Measurements from ENCODE around the gene METTL8.
A peak's percentile ranks its signal among the peaks of the same experiment; 100 is the strongest.

Gene METTL8

DNA sequence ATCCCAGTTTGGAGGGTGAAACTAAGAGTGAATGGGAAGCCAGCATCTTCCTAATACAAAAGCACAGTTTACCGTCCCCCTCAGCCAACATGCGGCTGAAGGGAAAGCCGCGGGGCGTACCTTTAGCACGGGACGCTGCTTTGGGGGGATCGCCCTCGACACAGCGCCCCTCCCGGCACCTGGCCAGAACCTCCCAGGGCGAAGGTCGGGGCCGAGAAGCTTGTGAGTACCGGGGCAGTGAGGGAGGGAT is at the start of gene METTL8:
TSS of gene METTL8 (minus strand) at position 228 of the 250 bp plus-strand sequence. CDS start 41,805 bp downstream, outside the sequence.
- DNase-seq (ENCODE audit: low spot score): no peak

GRCh38 chr2:171482877-171483276 is 49.1 kb upstream of the METTL8 start:
- DNase-seq (ENCODE audit: low spot score): no peak

DNA sequence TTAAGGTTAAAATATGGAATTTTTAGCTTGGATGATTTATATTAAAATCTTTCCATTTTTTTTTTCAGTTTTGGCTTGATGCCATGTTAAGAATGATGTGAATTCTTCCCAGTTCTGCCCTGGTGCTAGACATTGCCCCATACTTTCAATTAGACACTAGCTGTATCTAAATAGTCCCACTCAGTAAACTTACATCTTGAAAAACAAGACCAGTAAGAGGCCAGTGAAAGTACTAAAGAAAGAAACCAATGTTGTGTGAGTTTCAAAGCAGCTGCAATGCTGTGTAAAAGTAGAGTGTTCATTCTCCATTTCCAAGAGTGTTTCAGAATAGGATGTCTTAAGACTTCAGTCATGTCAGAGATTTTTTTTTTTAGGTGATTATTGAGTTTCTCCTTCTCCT is 48.5 kb upstream of the METTL8 start:
- DNase-seq (ENCODE audit: low spot score): no peak

GRCh38 chr2:171480908-171481307 is 47.1 kb upstream of the METTL8 start:
- DNase-seq (ENCODE audit: low spot score): no peak

GRCh38 chr2:171479154-171479814 is 45.5 kb upstream of the METTL8 start:
- peak; percentile 52 for DNase-seq (ENCODE audit: low spot score)

DNA sequence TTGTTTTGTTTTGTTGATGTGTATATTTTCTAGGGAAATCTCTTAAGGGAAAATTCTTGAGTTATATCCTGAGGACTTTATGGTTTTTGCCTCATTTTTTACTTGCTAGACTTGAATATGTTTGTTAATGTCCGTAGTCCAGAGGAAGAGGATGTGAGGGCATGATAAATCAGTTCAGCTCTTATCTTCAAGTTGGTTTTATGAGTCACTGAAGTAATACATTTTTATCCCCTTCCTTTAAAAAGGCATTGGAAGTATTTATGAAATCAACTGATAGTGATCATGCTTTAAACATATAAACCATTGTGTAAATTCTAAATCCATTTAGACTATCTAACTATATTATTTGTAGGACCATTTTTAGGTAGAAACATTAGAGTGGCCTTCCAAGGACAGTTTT is 44.6 kb upstream of the METTL8 start:
- no peak for DNase-seq (ENCODE audit: low spot score)

DNA sequence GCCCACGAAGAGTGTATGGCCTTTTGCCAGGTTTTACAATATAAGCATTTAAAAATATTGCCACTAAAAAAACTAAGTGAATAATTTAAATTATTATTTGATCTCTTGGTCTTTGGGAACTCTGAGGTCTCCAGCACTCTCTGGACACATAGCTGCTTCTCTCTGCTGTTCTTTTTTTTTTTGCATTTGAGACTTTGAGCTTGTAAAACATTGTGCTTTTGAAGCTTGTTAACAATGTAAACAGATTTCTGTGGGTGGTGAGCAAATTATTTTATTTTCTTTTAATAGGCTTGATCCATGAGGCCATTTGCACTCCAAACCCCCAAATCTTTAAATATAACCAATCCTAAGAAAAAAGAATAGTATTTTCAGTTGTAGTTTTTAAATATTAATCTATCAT is 42.2 kb upstream of the METTL8 start:
- no peak for DNase-seq (ENCODE audit: low spot score)

- no peak for DNase-seq (ENCODE audit: low spot score)
These were observed 36.3 kb upstream of the METTL8 start for GRCh38 chr2:171470129-171470528.

- DNase-seq (ENCODE audit: low spot score): no peak
These were observed 35.4 kb upstream of the METTL8 start for GRCh38 chr2:171469176-171469575.

DNA sequence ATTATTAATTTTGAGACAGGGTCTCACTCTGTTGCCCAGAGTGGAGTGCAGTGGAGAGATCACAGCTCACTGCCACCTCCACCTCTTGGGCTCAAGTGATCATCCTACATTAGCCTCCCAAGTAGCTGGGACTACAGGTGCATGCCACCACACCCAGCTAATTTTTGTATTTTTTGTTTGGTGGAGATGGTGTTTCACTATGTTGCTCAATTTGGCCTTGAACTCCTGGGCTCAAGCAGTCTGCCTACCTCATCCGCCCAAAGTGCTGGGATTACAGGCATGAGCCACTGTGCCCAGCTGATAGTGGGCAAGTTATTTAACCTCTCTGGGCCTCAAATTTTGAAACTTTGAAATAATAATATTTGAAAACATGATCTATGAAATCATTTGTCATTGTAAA is 26.7 kb upstream of the METTL8 start:
- DNase-seq (ENCODE audit: low spot score): no peak

DNA sequence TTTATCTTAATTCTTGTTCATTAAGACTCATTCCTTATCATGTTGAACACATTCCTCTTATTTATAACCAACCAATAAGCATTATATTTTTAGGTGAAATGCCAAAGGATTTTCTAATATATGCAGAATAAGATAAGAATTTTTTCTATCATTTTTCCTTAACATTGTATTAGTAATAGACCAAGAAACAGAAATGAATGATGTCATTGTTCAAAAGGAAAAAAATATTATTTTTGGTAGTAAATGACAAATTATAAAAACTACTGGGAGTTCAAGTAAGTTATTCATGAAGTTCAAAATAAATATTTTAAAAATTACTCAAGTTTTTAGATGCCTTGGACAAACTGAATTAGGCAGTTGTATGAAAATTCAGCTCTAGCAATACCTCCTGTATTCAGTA is 25.7 kb upstream of the METTL8 start:
- no peak for DNase-seq (ENCODE audit: low spot score)

- no peak for DNase-seq (ENCODE audit: low spot score)
These were observed 19.0 kb upstream of the METTL8 start for GRCh38 chr2:171452773-171453172.

DNA sequence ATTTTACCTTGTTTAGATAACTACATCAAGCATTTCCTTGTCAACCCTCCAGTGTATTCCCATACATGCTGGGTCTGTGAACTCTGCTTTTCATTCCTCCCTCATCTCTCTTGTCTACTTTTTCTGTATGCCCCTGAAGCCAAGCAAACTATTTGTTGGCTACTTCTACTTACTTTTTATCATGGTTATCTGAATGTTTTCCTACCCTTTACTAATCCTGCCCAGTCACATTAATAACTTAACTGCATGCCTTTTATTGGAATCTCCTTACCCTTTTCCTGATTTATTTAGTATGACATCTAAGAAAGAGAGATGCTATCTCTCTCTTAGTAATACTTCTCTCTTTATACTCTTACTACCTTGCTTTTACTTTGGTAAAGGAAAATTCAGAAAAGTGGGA is 17.3 kb upstream of the METTL8 start:
- DNase-seq (ENCODE audit: low spot score): no peak

DNA sequence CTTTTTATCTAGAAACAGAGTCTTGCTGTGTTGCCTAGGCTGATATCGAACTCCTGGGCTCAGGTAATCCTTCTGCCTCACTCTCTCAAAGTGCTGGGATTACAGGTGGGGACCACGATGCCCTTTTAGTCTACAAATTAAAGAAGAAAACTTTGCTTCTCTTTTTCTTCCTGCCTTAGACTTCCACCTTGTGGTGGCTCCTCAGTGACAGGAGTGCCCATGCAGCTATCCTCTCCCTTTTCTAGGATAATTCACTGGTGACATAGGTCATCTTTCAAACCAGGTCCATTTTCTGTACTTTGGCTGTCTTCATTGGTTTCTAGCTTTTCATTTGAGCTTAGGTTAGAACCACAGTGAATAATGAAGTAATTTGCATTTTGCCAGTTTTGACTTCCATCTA is 13.9 kb upstream of the METTL8 start:
- DNase-seq (ENCODE audit: low spot score): no peak

- no peak for DNase-seq (ENCODE audit: low spot score)
These were observed 7.7 kb upstream of the METTL8 start for GRCh38 chr2:171441470-171441869.

- no peak for DNase-seq (ENCODE audit: low spot score)
These were observed 2.5 kb upstream of the METTL8 start for GRCh38 chr2:171436307-171436706.

- DNase-seq (ENCODE audit: low spot score): peak; percentile 96
These were observed 511 bp upstream of the METTL8 start, which contains the start of gene DCAF17 for GRCh38 chr2:171434013-171434989. Gene DCAF17, plus strand, starts transcription at chr2:171434226. Its CDS starts 352 bp downstream, at chr2:171434578.

DNA sequence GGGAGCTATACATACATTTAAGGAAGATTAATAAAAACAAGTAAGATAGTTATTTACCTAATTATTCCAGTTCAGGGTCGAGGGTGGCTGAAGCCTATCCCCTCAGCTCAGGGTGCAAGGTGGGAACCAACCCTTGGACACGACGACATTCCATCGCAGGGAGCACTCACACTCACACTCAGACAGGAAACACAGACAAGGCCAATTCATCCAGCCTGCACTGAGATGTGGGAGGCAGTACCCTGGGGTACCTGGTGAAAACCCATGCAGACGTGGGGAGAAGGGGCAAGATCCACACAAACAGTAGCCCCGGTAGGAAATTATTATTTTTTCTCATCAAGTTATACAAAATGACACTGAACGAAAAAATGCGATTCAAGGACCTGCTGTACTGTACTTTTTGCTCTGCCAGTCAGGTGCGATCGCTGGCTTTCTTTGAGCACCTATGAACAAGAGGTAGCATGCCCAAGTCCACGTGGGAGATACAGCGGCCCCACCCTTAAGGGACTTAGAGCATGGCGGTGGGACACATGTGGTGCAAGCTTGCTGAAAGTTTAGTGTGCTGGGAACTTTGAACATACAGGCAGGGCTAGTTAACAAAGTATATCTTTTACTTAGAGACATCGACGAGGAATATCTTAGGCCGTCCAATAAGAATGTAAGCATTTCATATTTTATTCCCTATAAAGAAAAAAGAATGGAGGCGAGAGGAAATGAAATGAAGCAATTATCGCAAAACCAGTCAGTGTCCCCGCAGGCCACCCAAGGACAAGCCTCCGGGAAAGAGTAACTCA is 624 bp downstream of the METTL8 start:
- peak; percentile 54 for DNase-seq (ENCODE audit: low spot score)

DNA sequence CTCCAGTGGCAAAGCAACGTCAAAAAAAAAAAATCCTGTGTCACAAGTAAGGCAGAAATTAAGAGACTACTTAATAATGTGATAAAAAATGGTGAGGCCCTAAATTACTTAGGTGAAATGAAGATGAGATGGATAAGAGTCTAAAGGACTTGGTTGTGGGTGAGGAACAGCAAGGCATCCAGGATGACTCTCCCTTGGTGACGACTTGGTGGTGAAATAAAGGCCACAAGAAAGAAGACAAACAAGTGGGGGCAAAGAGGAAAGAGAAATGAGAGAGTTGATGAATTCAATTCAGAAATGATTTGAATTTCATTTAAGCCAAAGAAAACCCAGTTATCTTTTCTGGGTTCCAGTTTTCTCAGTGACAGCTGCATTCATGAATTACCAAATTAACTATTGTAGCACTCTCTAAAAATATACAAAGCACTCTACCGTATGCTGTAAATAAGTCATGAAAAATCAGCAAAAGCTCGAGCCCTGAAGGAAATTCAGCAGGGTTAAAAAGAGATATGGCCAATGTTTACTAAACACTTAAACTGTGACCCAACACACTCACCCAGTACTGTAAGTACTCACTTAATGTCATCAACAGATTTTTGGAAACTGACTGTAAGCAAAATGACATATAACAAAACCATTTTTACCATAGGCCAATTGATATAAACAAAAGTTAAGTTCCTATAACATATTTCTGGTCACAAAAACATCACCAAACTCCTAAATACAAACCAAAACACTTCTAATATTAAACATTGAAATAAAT is 1.4 kb downstream of the METTL8 start:
- no peak for DNase-seq (ENCODE audit: low spot score)

DNA sequence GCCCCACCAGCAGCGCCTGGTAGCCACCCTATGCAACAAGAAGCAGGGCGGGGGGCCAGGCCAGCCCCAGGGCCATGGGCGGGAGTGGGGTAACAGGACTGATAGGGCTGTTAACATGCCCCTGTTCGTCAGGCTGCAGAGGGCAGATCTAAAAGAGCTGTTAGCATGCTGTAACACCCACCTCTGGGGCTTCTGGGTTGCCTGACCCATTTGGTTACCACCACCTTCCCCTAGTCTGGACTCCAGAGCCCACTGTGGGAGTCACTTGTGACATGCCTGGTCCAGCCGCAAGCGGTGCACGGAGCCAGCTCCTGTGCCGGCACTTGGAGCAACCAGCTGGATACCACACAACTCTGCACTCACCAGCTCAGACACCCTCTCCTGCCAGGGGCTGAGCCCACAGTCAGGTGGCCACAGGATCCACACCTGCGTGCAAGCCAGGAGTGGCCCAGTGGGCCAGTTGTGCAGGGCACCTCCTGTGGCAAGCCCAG is 2.1 kb downstream of the METTL8 start:
- no peak for DNase-seq (ENCODE audit: low spot score)

DNA sequence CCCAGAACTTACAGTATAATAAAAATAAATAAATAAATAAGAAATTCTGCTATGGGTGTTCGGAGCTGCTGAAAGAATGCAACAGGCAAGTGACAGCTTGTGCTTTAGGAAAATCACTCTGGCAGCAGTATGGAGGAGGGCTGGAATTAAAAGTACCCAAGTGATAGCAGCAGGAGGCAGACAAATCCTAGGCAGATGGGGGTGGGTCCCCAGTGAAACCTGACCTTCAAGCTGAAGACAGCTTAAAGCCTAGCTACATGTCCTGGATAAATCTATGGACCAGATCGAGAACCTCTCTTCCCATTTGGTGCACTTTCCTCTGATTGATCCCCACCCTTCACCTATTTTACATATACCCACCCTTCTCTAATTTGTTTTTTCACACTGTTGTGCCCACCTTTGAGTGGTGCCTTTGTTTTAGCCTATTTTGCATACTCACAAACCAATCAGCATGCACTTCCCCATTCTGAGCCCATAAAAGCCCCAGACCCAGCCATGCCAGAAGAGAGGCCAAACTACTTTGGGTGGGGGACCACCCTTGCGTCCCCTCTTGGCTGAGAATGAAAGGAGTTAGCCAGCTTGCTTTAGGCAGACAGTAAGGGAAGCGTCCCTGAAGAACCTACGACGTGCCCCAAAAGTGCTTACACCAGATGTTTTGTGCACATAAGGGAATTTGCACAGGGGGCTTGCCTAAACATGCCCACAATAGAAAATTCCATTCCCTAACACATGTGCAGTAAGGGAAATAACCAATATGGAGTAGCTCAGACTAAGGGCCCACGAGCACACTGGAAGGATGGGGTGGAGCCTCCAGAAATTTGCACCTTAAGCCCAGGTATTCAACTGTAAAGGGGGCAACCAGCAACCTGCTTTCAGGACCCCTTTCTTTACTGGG is 3.0 kb downstream of the METTL8 start:
- DNase-seq (ENCODE audit: low spot score): no peak

Measured in activated CD4-positive, alpha-beta T cell treated with anti-CD3 and anti-CD28 coated beads, Interleukin-2, Interleukin-4, amounts not matched to agents 100 ng/mL and 50 ng/mL, durations not matched to agents 16 hours and 8 hours (primary cell).